PC-3 (cell line): Measurements from ENCODE around the gene FRMD4B. TPM values are rescaled to one million over a fixed set of nuclear protein-coding genes. Genes with fewer than 3 reads are reported as not detected.

ENCODE experiments used
- ATAC-seq: fragments of 200-7000 bp; cut with Tn5 transposase; 2 replicates; pipeline ENCODE4 v1.9.1; 2020; ENCODE audit warnings: mild to moderate bottlenecking, moderate library complexity
- BruUV-seq: library from RNA; stranded (reverse); fragments of 400-500 nt; replicated peaks from 2 replicates; lab custom pipeline; 2021; lab: Mats Ljungman, UMichigan
- CTCF ChIA-PET: fragments of 300-600 bp; sonication (Branson Sonifier 250); formaldehyde crosslinking; loops from one replicate; lab custom pipeline; 2022; ENCODE audit warnings: antibody characterized with exemption; lab: Charles Lee
- POLR2A ChIA-PET: fragments of 300-600 bp; sonication (Branson Sonifier 250); formaldehyde crosslinking; loops from one replicate; lab custom pipeline; 2022; ENCODE audit warnings: antibody characterized with exemption; ENCODE audit not compliant: unreplicated experiment; lab: Charles Lee
- DNase-seq: peaks from one replicate; pipeline ENCODE4 v3.0.0-alpha.2; 2015
- H2AFZ ChIP-seq: fragments of 300-600 bp; sonication (generic); 2 replicates; pipeline ENCODE4 v1.6.0; 2016; ENCODE audit warnings: antibody characterized with exemption, low read length
- H3F3A ChIP-seq: fragments of 300-600 bp; sonication (generic); one replicate; pipeline ENCODE4 v1.6.0; 2017; ENCODE audit warnings: antibody characterized with exemption, low read length, control low read depth, mild to moderate bottlenecking; ENCODE audit not compliant: unreplicated experiment
- H3K27ac ChIP-seq: fragments of 300-600 bp; sonication (generic); 2 replicates; pipeline ENCODE4 v1.5.1; 2016; ENCODE audit warnings: mild to moderate bottlenecking, low read length
- H3K27me3 ChIP-seq: fragments of 300-600 bp; sonication (generic); 2 replicates; pipeline ENCODE4 v1.6.1; 2016; ENCODE audit warnings: low read length, mixed read lengths
- H3K36me3 ChIP-seq: fragments of 300-600 bp; sonication (generic); 2 replicates; pipeline ENCODE4 v1.6.1; 2016; ENCODE audit warnings: low read depth, mixed run types, low read length, mixed read lengths
- H3K4me1 ChIP-seq: fragments of 300-600 bp; sonication (generic); 2 replicates; pipeline ENCODE4 v1.5.1; 2016; ENCODE audit warnings: low read length; ENCODE audit not compliant: insufficient read depth
- H3K4me2 ChIP-seq: fragments of 300-600 bp; sonication (generic); 2 replicates; pipeline ENCODE4 v1.6.0; 2016; ENCODE audit warnings: low read length
- H3K4me3 ChIP-seq: fragments of 300-600 bp; sonication (generic); 2 replicates; pipeline ENCODE4 v1.5.1; 2016; ENCODE audit warnings: mild to moderate bottlenecking, low read length, mixed read lengths
- H3K79me2 ChIP-seq: fragments of 300-600 bp; sonication (generic); 2 replicates; pipeline ENCODE4 v1.6.1; 2017; ENCODE audit warnings: low read length, mixed read lengths
- H3K9ac ChIP-seq: fragments of 300-600 bp; sonication (generic); 2 replicates; pipeline ENCODE4 v1.6.0; 2016; ENCODE audit warnings: mild to moderate bottlenecking, low read length
- H3K9me2 ChIP-seq: fragments of 300-600 bp; sonication (generic); replicated peaks from 2 replicates; pipeline ENCODE4 v1.6.1; 2016; ENCODE audit warnings: mixed run types, low read length, mixed read lengths
- H3K9me3 ChIP-seq: fragments of 300-600 bp; sonication (generic); 2 replicates; pipeline ENCODE4 v1.6.1; 2016; ENCODE audit warnings: low read length, mixed read lengths
- H4K20me1 ChIP-seq: fragments of 300-600 bp; sonication (generic); 2 replicates; pipeline ENCODE4 v1.6.1; 2016; ENCODE audit warnings: low read length, mixed read lengths
- EZH2 ChIP-seq: fragments of 300-600 bp; sonication (generic); IDR thresholded peaks from one replicate; pipeline ENCODE4 v1.6.1; 2017; ENCODE audit warnings: antibody characterized with exemption, mild to moderate bottlenecking, low read length; ENCODE audit not compliant: unreplicated experiment
- EZH2phosphoT487 ChIP-seq: fragments of 300-600 bp; sonication (generic); IDR thresholded peaks from 2 replicates; pipeline ENCODE4 v1.6.1; 2018; ENCODE audit warnings: mild to moderate bottlenecking, antibody characterized with exemption, low read length, borderline replicate concordance
- intact Hi-C: fragments of 100-400 bp; cut with micrococcal nuclease; formaldehyde crosslinking; loops from 2 replicates; pipeline ENCODE4 v1.9.0; 2023
- total RNA-seq: library from RNA; depleted of rRNA; stranded (reverse); fragments of >200 nt; gene quantifications from 2 replicates; pipeline ENCODE4 v1.2.3, GENCODE V29; 2014
- TF ChIP-seq, protein P1 (sequence below): fragments of 300-600 bp; sonication (generic); conservative IDR thresholded peaks from 2 replicates; pipeline ENCODE4 v1.5.1; 2017; ENCODE audit warnings: antibody characterized with exemption, low read depth, mild to moderate bottlenecking, low read length

Gene FRMD4B
- total RNA-seq, 1 experiment from 2014 or later: 5.7 TPM

DNA sequence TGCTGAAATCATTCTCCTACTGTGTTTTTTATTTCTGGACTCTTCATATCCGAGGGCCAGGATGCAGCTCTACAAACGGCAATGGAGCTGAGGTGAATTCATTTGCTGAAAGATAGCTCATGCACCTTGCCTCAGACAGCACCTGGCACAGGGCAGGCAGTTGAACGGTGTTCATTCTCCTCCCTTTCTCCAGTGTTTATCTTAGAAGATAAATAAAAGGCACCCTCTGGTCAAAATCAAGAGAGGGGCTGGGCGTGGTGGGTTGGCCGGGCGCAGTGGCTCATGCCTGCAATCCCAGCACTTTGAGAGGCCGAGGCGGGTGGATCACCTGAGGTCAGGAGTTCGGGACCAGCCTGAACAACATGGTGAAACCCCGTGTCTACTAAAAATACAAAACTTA lies 184.2 kb downstream of the FRMD4B start:
- Histone ChIP-seq H4K20me1 (no peaks in the 10 kb centered on the region), H3F3A (no peaks in the 10 kb centered on the region), H3K36me3 (no peaks in the 10 kb centered on the region), H3K27ac (no peak overlapping the region), H3K9ac (no peak overlapping the region), H3K9me3 (no peaks in the 10 kb centered on the region), H3K4me1 (peaks cover 27% of the 10 kb centered on the region), H2AFZ (no peak overlapping the region), H3K4me3 (no peak overlapping the region), H3K27me3 (no peaks in the 10 kb centered on the region), H3K9me2 (no peaks in the 10 kb centered on the region), H3K79me2 (peaks cover 6% of the 10 kb centered on the region; the same call in 1 of the 2 replicates), H3K4me2 (no peak overlapping the region)
- ChIA-PET POLR2A (no interaction called here), CTCF (no interaction called here)
- ATAC-seq (no peak), DNase-seq (no peak)
- TF ChIP-seq, protein P1, sequence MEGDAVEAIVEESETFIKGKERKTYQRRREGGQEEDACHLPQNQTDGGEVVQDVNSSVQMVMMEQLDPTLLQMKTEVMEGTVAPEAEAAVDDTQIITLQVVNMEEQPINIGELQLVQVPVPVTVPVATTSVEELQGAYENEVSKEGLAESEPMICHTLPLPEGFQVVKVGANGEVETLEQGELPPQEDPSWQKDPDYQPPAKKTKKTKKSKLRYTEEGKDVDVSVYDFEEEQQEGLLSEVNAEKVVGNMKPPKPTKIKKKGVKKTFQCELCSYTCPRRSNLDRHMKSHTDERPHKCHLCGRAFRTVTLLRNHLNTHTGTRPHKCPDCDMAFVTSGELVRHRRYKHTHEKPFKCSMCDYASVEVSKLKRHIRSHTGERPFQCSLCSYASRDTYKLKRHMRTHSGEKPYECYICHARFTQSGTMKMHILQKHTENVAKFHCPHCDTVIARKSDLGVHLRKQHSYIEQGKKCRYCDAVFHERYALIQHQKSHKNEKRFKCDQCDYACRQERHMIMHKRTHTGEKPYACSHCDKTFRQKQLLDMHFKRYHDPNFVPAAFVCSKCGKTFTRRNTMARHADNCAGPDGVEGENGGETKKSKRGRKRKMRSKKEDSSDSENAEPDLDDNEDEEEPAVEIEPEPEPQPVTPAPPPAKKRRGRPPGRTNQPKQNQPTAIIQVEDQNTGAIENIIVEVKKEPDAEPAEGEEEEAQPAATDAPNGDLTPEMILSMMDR: no peak
- no peak for TF ChIP-seq EZH2
- no peak for TF ChIP-seq EZH2phosphoT487
- intact Hi-C loops: loop anchor here (5.0 kb wide), 2 partner anchors 81 to 106 kb away; no protein-coding TSS in a partner anchor
- no TSS peak for BruUV-seq

DNA sequence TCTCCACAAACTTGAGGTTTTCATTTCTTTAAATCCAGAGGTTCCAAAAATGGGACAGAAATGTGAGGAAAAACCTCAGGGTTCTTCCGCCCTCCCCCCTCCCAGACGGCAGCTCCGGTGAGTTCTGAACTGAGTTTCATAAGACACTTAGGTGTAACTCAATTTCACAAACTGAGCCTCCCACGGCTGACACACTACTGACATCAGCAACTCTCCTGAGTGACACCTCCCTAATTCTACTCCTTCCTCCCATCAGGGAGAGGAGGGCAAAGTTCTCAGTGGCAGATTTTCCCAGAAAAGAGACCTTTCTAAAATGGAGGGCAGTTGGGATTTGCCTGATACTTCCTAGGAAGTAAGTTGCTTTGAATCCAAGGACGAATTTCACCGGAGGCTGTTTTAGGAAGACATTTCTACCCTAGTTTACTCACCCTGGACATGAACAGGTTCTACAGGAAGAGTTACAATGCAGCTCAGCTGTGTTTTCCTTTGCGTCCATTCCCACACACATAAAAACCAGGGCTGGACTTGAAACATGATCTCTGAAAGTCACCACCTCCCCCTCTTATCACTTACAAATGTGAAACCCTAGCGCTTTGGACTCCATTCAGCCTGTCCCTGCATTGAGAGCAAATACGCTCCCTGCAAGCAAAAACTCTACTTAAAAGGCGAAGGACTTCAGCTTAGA lies 185.4 kb downstream of the FRMD4B start:
- Histone ChIP-seq H3K27me3 (no peaks in the 10 kb centered on the region), H4K20me1 (no peaks in the 10 kb centered on the region), H3K4me3 (peak overlapping the region; percentile 89), H3K4me1 (peaks cover 27% of the 10 kb centered on the region), H3K9ac (peak overlapping the region; percentile 91), H3K36me3 (no peaks in the 10 kb centered on the region), H3K27ac (peak overlapping the region; percentile 97), H3K79me2 (peaks cover 6% of the 10 kb centered on the region; the same call in 1 of the 2 replicates), H3K9me2 (no peaks in the 10 kb centered on the region), H2AFZ (peak overlapping the region; percentile 74), H3K4me2 (peak overlapping the region; percentile 92), H3K9me3 (no peaks in the 10 kb centered on the region), H3F3A (no peaks in the 10 kb centered on the region)
- TSS peak; percentile 32 for BruUV-seq
- DNase-seq (peak; percentile 83), ATAC-seq (peak; percentile 68)
- ChIA-PET CTCF (interaction anchor here (0.5 kb wide), 1 partner anchor 186 kb away, joined by 3 read pairs; no protein-coding TSS in a partner anchor), POLR2A (interaction anchor here (0.6 kb wide), 1 partner anchor 107 kb away, joined by 6 read pairs; no protein-coding TSS in a partner anchor)
- intact Hi-C loops: loop anchor here (1.0 to 5.0 kb wide), 3 partner anchors 19 to 107 kb away; no protein-coding TSS in a partner anchor
- TF ChIP-seq, protein P1: no peak
- TF ChIP-seq EZH2phosphoT487 (no peak), EZH2 (no peak)

DNA sequence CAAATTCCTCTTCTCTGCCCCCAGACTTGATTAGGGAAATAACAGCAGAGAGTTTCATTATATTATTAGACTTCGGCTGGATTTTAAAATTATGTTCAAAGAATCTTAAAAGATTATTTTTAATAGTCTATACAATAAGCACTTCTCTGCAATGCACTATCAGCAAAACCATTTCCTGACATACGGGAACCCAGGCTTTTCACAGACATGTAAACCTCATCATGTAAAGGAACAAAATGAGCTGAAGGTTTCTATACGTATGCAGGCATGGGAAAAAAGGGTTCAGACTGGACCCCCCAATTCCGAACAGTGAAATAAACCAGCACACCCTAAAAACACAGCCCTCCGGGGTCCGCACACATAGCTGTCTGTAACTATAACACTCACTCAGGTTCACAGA lies 185.9 kb downstream of the FRMD4B start:
- H3K9me3 ChIP-seq: no peaks in the 10 kb centered on the region
- H2AFZ ChIP-seq: peak overlapping the region; percentile 74
- no peaks in the 10 kb centered on the region for H3K9me2 ChIP-seq
- POLR2A ChIA-PET: interaction anchor here (0.6 kb wide), 4 partner anchors 78 to 114 kb away, joined by 3 to 13 read pairs (median 7); no protein-coding TSS in a partner anchor
- H3K27me3 ChIP-seq: no peaks in the 10 kb centered on the region
- H3K79me2 ChIP-seq: peaks cover 6% of the 10 kb centered on the region; the same call in 1 of the 2 replicates
- H3F3A ChIP-seq: no peaks in the 10 kb centered on the region
- TF ChIP-seq EZH2phosphoT487 (no peak), EZH2 (no peak)
- TF ChIP-seq, protein P1: no peak
- intact Hi-C loops: loop anchor here (1.0 to 5.0 kb wide), 3 partner anchors 19 to 107 kb away; no protein-coding TSS in a partner anchor
- no peaks in the 10 kb centered on the region for H3K36me3 ChIP-seq
- H4K20me1 ChIP-seq: no peaks in the 10 kb centered on the region
- no peak for DNase-seq
- BruUV-seq: TSS peak; percentile 81
- peak overlapping the region; percentile 92 for H3K4me2 ChIP-seq
- peaks cover 27% of the 10 kb centered on the region for H3K4me1 ChIP-seq
- H3K4me3 ChIP-seq: peak overlapping the region; percentile 89
- peak; percentile 11; the same call in 1 of the 2 replicates for ATAC-seq
- H3K9ac ChIP-seq: peak overlapping the region; percentile 91
- peak overlapping the region; percentile 97 for H3K27ac ChIP-seq
- CTCF ChIA-PET: no interaction called here
